Activated naive CD4-positive, alpha-beta T cell treated with anti-CD3 and anti-CD28 coated beads, Interleukin-2, amount 50 U/mL, for 72 hours (primary cell): Measurements from ENCODE around the gene DLX6. TPM values are rescaled to one million over a fixed set of nuclear protein-coding genes. Genes with fewer than 3 reads are reported as not detected.

Experiments
- ATAC-seq, 2 donors: fragments of 150-1000 bp; cut with Tn5 transposase; 2 replicates each; pipeline ENCODE4 v1.10.0; 2021; ENCODE audit warnings: mild to moderate bottlenecking in 2 of 2, moderate library complexity in 2 of 2
- DNase-seq, 2 donors: peaks; one replicate each; pipeline ENCODE4 v3.0.0; 2021 to 2022; ENCODE audit warnings: low spot score in 2 of 2
- H3K27ac Mint-ChIP-seq, 2 donors: one replicate each; pipeline ENCODE4 v1.8.0; 2022; ENCODE audit warnings: mild to moderate bottlenecking in 2 of 2, mixed read lengths in 2 of 2
- H3K36me3 Mint-ChIP-seq, 2 donors: one replicate each; pipeline ENCODE4 v1.8.0; 2022; ENCODE audit warnings: mixed read lengths in 2 of 2
- H3K9me3 Mint-ChIP-seq, 2 donors: one replicate each; pipeline ENCODE4 v1.8.0; 2022; ENCODE audit warnings: mixed read lengths in 2 of 2
- total RNA-seq, 2 donors: library from RNA; stranded (reverse); gene quantifications; one replicate each; pipeline ENCODE4 v1.2.3, GENCODE V29; 2022

Gene DLX6
- total RNA-seq, 2 donors from 2014 or later = not detected

GRCh38 chr7:97015756-97016380 lies 10.5 kb downstream of the DLX6 start:
- no peak for DNase-seq
- Mint-ChIP-seq H3K27ac (no peak overlapping the region), H3K9me3 (no peaks in the 10 kb centered on the region), H3K36me3 (peaks cover 16 to 46% of the 10 kb centered on the region in 2 donors)
- no peak for ATAC-seq

- Mint-ChIP-seq H3K36me3 (peaks cover 12 to 40% of the 10 kb centered on the region in 2 donors), H3K9me3 (no peaks in the 10 kb centered on the region), H3K27ac (no peak overlapping the region)
- peak in 1 of 2 donors; percentile 44 for ATAC-seq
- no peak for DNase-seq
Observed at GRCh38 chr7:97016381-97017191, 11.2 kb downstream of the DLX6 start.

- Mint-ChIP-seq H3K36me3 (peaks cover 13 to 37% of the 10 kb centered on the region in 2 donors), H3K27ac (no peak overlapping the region), H3K9me3 (no peaks in the 10 kb centered on the region)
- ATAC-seq (no peak), DNase-seq (no peak)
Observed at GRCh38 chr7:97017192-97018125, 12.1 kb downstream of the DLX6 start.

GRCh38 chr7:97018126-97018601 lies 12.8 kb downstream of the DLX6 start:
- Mint-ChIP-seq H3K9me3 (no peaks in the 10 kb centered on the region), H3K27ac (no peak overlapping the region), H3K36me3 (peaks cover 16 to 36% of the 10 kb centered on the region in 2 donors)
- DNase-seq (no peak), ATAC-seq (no peak)

GRCh38 chr7:97018791-97019531 lies 13.6 kb downstream of the DLX6 start:
- Mint-ChIP-seq H3K27ac (no peak overlapping the region), H3K9me3 (no peaks in the 10 kb centered on the region), H3K36me3 (peaks cover 16 to 30% of the 10 kb centered on the region in 2 donors)
- no peak for DNase-seq
- ATAC-seq = no peak

- Mint-ChIP-seq H3K9me3 (no peaks in the 10 kb centered on the region), H3K27ac (no peak overlapping the region), H3K36me3 (peaks cover 16 to 30% of the 10 kb centered on the region in 2 donors)
- ATAC-seq = no peak
- no peak for DNase-seq
Observed at GRCh38 chr7:97019710-97020225, 14.4 kb downstream of the DLX6 start.

GRCh38 chr7:97020601-97020995 lies 15.2 kb downstream of the DLX6 start:
- ATAC-seq (no peak), DNase-seq (no peak)
- H3K9me3 Mint-ChIP-seq = no peaks in the 10 kb centered on the region
- peak overlapping the region in 1 of 2 donors; percentile 10 for H3K27ac Mint-ChIP-seq
- H3K36me3 Mint-ChIP-seq = peaks cover 16 to 33% of the 10 kb centered on the region in 2 donors

GRCh38 chr7:97020996-97021746 lies 15.8 kb downstream of the DLX6 start:
- no peak for DNase-seq
- no peak overlapping the region for H3K27ac Mint-ChIP-seq
- H3K9me3 Mint-ChIP-seq = no peaks in the 10 kb centered on the region
- peaks cover 16 to 30% of the 10 kb centered on the region in 2 donors for H3K36me3 Mint-ChIP-seq
- no peak for ATAC-seq

GRCh38 chr7:97021747-97022490 lies 16.6 kb downstream of the DLX6 start:
- no peaks in the 10 kb centered on the region for H3K9me3 Mint-ChIP-seq
- H3K36me3 Mint-ChIP-seq = peaks cover 16 to 28% of the 10 kb centered on the region in 2 donors
- H3K27ac Mint-ChIP-seq = peak overlapping the region in 1 of 2 donors; percentile 92
- DNase-seq (no peak), ATAC-seq (no peak)

- peak overlapping the region in 1 of 2 donors; percentile 92 for H3K27ac Mint-ChIP-seq
- no peak for DNase-seq
- no peak for ATAC-seq
- no peaks in the 10 kb centered on the region for H3K9me3 Mint-ChIP-seq
- peaks cover 10 to 20% of the 10 kb centered on the region in 2 donors for H3K36me3 Mint-ChIP-seq
Observed at GRCh38 chr7:97022491-97023306, 17.3 kb downstream of the DLX6 start.

- ATAC-seq (peak in 1 of 2 donors; percentile 38), DNase-seq (no peak)
- Mint-ChIP-seq H3K9me3 (no peaks in the 10 kb centered on the region), H3K36me3 (peaks cover 9 to 19% of the 10 kb centered on the region in 2 donors), H3K27ac (peak within 1 kb of the TSS in 1 of 2 donors; percentile 91)
Observed at GRCh38 chr7:97024209-97025129, 19.1 kb downstream of the DLX6 start, which contains the start of gene DLX5. Gene DLX5, minus strand, starts transcription at chr7:97024831. Its CDS starts 208 bp downstream, at chr7:97024623.

GRCh38 chr7:97025130-97025499 lies 19.8 kb downstream of the DLX6 start:
- H3K27ac Mint-ChIP-seq = no peak overlapping the region
- no peaks in the 10 kb centered on the region for H3K9me3 Mint-ChIP-seq
- ATAC-seq (no peak), DNase-seq (no peak)
- peaks cover 9 to 19% of the 10 kb centered on the region in 2 donors for H3K36me3 Mint-ChIP-seq
